ENCODE measurements around the gene DCHS2. TPM values are rescaled to one million over a fixed set of nuclear protein-coding genes. Genes with fewer than 3 reads are reported as not detected.

Gene DCHS2
- total RNA-seq: under 1 TPM in 1 of 4 donors, not detected in 3; under 0.01 TPM

GRCh38 chr4:154491341-154492271 is at the start of gene DCHS2:
TSS of gene DCHS2 (minus strand) at chr4:154491799. CDS start at chr4:154491355, 444 bp downstream.
- Histone ChIP-seq H3K27ac (no peak within 1 kb of the TSS), H3K9me3 (no peaks in the 10 kb centered on the region), H3K27me3 (peaks cover 0 to 62% of the 10 kb centered on the region in 2 donors), H3K4me1 (peaks cover 0 to 28% (median 17%) of the 10 kb centered on the region in 4 donors), H3K36me3 (no peaks in the 10 kb centered on the region), H3K4me3 (peak within 1 kb of the TSS; percentile 12 to 50 (median 38))
- TF ChIP-seq CTCF (IDR thresholded peaks at IDR 0.05) (no peak), EP300 (IDR thresholded peaks at IDR 0.05) (no peak), POLR2A (IDR thresholded peaks at IDR 0.05) (no peak)
- DNase-seq (ENCODE audit: low spot score in 2 of 2): no peak
- 2 to 3% methylated on average over 28 to 46 of the region's 53 CpGs for WGBS, 2 donors

GRCh38 chr4:154534296-154534695 is 42.7 kb upstream of the DCHS2 start:
- no peak for DNase-seq (ENCODE audit: low spot score in 2 of 2)
- H3K27me3 ChIP-seq: no peaks in the 10 kb centered on the region
- no peak for TF ChIP-seq CTCF (IDR thresholded peaks at IDR 0.05)
- no peak for TF ChIP-seq EP300 (IDR thresholded peaks at IDR 0.05)
- TF ChIP-seq POLR2A (IDR thresholded peaks at IDR 0.05): no peak
- peaks cover 0 to 41% (median 8%) of the 10 kb centered on the region in 3 donors for H3K36me3 ChIP-seq
- WGBS, 2 donors: 65 to 69% methylated on average over 1 of the region's 1 CpG
- no peaks in the 10 kb centered on the region for H3K9me3 ChIP-seq
- no peak overlapping the region for H3K27ac ChIP-seq
- H3K4me3 ChIP-seq: no peak overlapping the region
- H3K4me1 ChIP-seq: peaks cover 0 to 7% (median 0%) of the 10 kb centered on the region in 4 donors

GRCh38 chr4:154529728-154530519 is 38.3 kb upstream of the DCHS2 start:
- TF ChIP-seq POLR2A (IDR thresholded peaks at IDR 0.05) (no peak), EP300 (IDR thresholded peaks at IDR 0.05) (no peak), CTCF (IDR thresholded peaks at IDR 0.05) (no peak)
- WGBS, 2 donors: 64 to 73% methylated on average over 4 of the region's 4 CpGs
- Histone ChIP-seq H3K9me3 (no peaks in the 10 kb centered on the region), H3K36me3 (peaks cover 0 to 6% (median 0%) of the 10 kb centered on the region in 3 donors), H3K4me1 (peaks cover 0 to 14% (median 0%) of the 10 kb centered on the region in 4 donors), H3K4me3 (no peak overlapping the region), H3K27ac (no peak overlapping the region), H3K27me3 (no peaks in the 10 kb centered on the region)
- no peak for DNase-seq (ENCODE audit: low spot score in 2 of 2)

GRCh38 chr4:154528869-154529268 is 37.3 kb upstream of the DCHS2 start:
- Histone ChIP-seq H3K4me1 (peaks cover 0 to 14% (median 0%) of the 10 kb centered on the region in 4 donors), H3K36me3 (no peaks in the 10 kb centered on the region), H3K9me3 (no peaks in the 10 kb centered on the region), H3K27me3 (no peaks in the 10 kb centered on the region), H3K27ac (no peak overlapping the region), H3K4me3 (no peak overlapping the region)
- TF ChIP-seq EP300 (IDR thresholded peaks at IDR 0.05) (no peak), POLR2A (IDR thresholded peaks at IDR 0.05) (no peak), CTCF (IDR thresholded peaks at IDR 0.05) (no peak)
- 41 to 42% methylated on average over 2 of the region's 2 CpGs for WGBS, 2 donors
- no peak for DNase-seq (ENCODE audit: low spot score in 2 of 2)

Measured in tibial nerve (tissue), 4 donors.